GM23248 (cell line): ENCODE results near the gene INO80C. TPM values are rescaled to one million over a fixed set of nuclear protein-coding genes. Genes with fewer than 3 reads are reported as not detected.

Experiments used
- DNase-seq: peaks from one replicate; pipeline ENCODE4 v3.0.0-alpha.2; 2015
- H2AFZ ChIP-seq: fragments of 200-600 bp; sonication (generic); 2 replicates; pipeline ENCODE4 v1.6.1; 2016; ENCODE audit warnings: antibody characterized with exemption
- H3F3A ChIP-seq: fragments of 200-600 bp; sonication (generic); 2 replicates; pipeline ENCODE4 v1.6.1; 2016; ENCODE audit warnings: mild to moderate bottlenecking, antibody characterized with exemption, mixed run types; ENCODE audit not compliant: insufficient read depth
- H3K27ac ChIP-seq: fragments of 200-600 bp; sonication (generic); 2 replicates; pipeline ENCODE4 v1.5.1; 2016; ENCODE audit warnings: mild to moderate bottlenecking
- H3K27me3 ChIP-seq: fragments of 200-600 bp; sonication (generic); replicated peaks from 2 replicates; pipeline ENCODE4 v1.6.1; 2016; ENCODE audit warnings: mild to moderate bottlenecking; ENCODE audit not compliant: insufficient read depth
- H3K36me3 ChIP-seq: fragments of 200-600 bp; sonication (generic); 2 replicates; pipeline ENCODE4 v1.6.1; 2016; ENCODE audit warnings: low read depth, mild to moderate bottlenecking
- H3K4me1 ChIP-seq: fragments of 200-600 bp; sonication (generic); 2 replicates; pipeline ENCODE4 v1.6.1; 2016; ENCODE audit warnings: mild to moderate bottlenecking; ENCODE audit not compliant: insufficient read depth
- H3K4me2 ChIP-seq: fragments of 200-600 bp; sonication (generic); one replicate; pipeline ENCODE4 v1.6.1; 2016; ENCODE audit warnings: mild to moderate bottlenecking; ENCODE audit not compliant: unreplicated experiment
- H3K4me3 ChIP-seq: fragments of 200-600 bp; sonication (generic); 2 replicates; pipeline ENCODE4 v1.5.1; 2016; ENCODE audit warnings: mild to moderate bottlenecking
- H3K79me2 ChIP-seq: fragments of 200-600 bp; sonication (generic); 2 replicates; pipeline ENCODE4 v1.6.1; 2016; ENCODE audit warnings: mild to moderate bottlenecking; ENCODE audit not compliant: insufficient read depth
- H3K9ac ChIP-seq: fragments of 200-600 bp; sonication (generic); 2 replicates; pipeline ENCODE4 v1.6.1; 2016; ENCODE audit warnings: mild to moderate bottlenecking
- H3K9me2 ChIP-seq: fragments of 200-600 bp; sonication (generic); 2 replicates; pipeline ENCODE4 v1.6.1; 2016; ENCODE audit warnings: mixed run types, mild to moderate bottlenecking, moderate library complexity; ENCODE audit not compliant: insufficient read depth
- H3K9me3 ChIP-seq: fragments of 200-600 bp; sonication (generic); one replicate; pipeline ENCODE4 v1.6.1; 2017; ENCODE audit warnings: low read depth
- H4K20me1 ChIP-seq: fragments of 200-600 bp; sonication (generic); 2 replicates; pipeline ENCODE4 v1.6.0; 2016; ENCODE audit not compliant: insufficient read depth
- EZH2 ChIP-seq: fragments of 200-600 bp; sonication (generic); IDR thresholded peaks from 2 replicates; pipeline ENCODE4 v1.6.1; 2018; ENCODE audit warnings: antibody characterized with exemption, mild to moderate bottlenecking; ENCODE audit not compliant: insufficient read depth, poor library complexity, severe bottlenecking
- EZH2phosphoT487 ChIP-seq: fragments of 200-600 bp; sonication (generic); IDR thresholded peaks from 2 replicates; pipeline ENCODE4 v1.6.1; 2018; ENCODE audit warnings: antibody characterized with exemption, moderate library complexity, mild to moderate bottlenecking, low read depth; ENCODE audit not compliant: insufficient read depth
- WGBS, 2 experiments: methylation state at CpG; one replicate each; pipeline ENCODE4 v1.1.6; 2015 to 2017; ENCODE audit warnings: low lambda C conversion rate in 2 of 2, low coverage in 1 of 2; ENCODE audit errors: missing lambda C conversion rate in 2 of 2; 5-methylcytosine and 5-hydroxymethylcytosine counted together
- in situ Hi-C: fragments of 300-500 bp; cut with MboI; formaldehyde crosslinking; loops from 2 replicates; pipeline ENCODE4 v1.15.0; 2020
- polyA plus RNA-seq: library from polyadenylated mRNA; unstranded; fragments of >200 nt; fragmentation: Nextera tagmentation; extraction: Ambion mirVana; gene quantifications from 2 replicates; pipeline ENCODE4 v1.2.1, GENCODE V29; 2016
- total RNA-seq: library from RNA; depleted of rRNA; stranded (reverse); fragments of >200 nt; shearing (Covaris generic); gene quantifications from 2 replicates; pipeline ENCODE4 v1.2.3, GENCODE V29; 2014

Gene INO80C
- total and polyA plus RNA-seq, 2 experiments from 2014 or later = 0.97 to 9.4 TPM

GRCh38 chr18:35458677-35459441, 38.9 kb downstream of the INO80C start:
- Histone ChIP-seq H3K4me1 (peaks cover 18% of the 10 kb centered on the region), H3K9me2 (no peaks in the 10 kb centered on the region), H3F3A (no peaks in the 10 kb centered on the region), H4K20me1 (no peaks in the 10 kb centered on the region), H3K4me2 (no peak overlapping the region), H3K27me3 (no peaks in the 10 kb centered on the region), H3K9ac (no peak overlapping the region), H2AFZ (no peak overlapping the region), H3K27ac (no peak overlapping the region), H3K9me3 (no peaks in the 10 kb centered on the region), H3K4me3 (no peak overlapping the region), H3K36me3 (no peaks in the 10 kb centered on the region), H3K79me2 (no peaks in the 10 kb centered on the region)
- peak; percentile 52 for DNase-seq
- no peak for TF ChIP-seq EZH2
- no peak for TF ChIP-seq EZH2phosphoT487
- in situ Hi-C loops = no loop called here
- 71 to 74% methylated on average over 4 of the region's 4 CpGs for WGBS, 2 experiments

GRCh38 chr18:35458271-35458670, 39.5 kb downstream of the INO80C start:
- no peak overlapping the region for H3K4me2 ChIP-seq

GRCh38 chr18:35457140-35457704, 40.5 kb downstream of the INO80C start:
- DNase-seq = no peak
- H3K4me2 ChIP-seq = no peak overlapping the region
- peaks cover 18% of the 10 kb centered on the region for H3K4me1 ChIP-seq
- H3K9me2 ChIP-seq = no peaks in the 10 kb centered on the region
- H3K36me3 ChIP-seq = no peaks in the 10 kb centered on the region
- no peaks in the 10 kb centered on the region for H4K20me1 ChIP-seq
- H3K79me2 ChIP-seq = no peaks in the 10 kb centered on the region
- H3K9ac ChIP-seq = no peak overlapping the region
- WGBS, 2 experiments = 97 to 98% methylated on average over 3 of the region's 3 CpGs
- no peak overlapping the region for H3K27ac ChIP-seq
- no peaks in the 10 kb centered on the region for H3K9me3 ChIP-seq
- TF ChIP-seq EZH2phosphoT487 = no peak
- TF ChIP-seq EZH2 = no peak
- no peaks in the 10 kb centered on the region for H3F3A ChIP-seq
- H2AFZ ChIP-seq = no peak overlapping the region
- in situ Hi-C loops = no loop called here
- H3K27me3 ChIP-seq = no peaks in the 10 kb centered on the region
- no peak overlapping the region for H3K4me3 ChIP-seq

More at GRCh38 chr18:35458271-35458670, 39.5 kb downstream of the INO80C start:
- TF ChIP-seq EZH2phosphoT487 (no peak), EZH2 (no peak)
- H2AFZ ChIP-seq = no peak overlapping the region
- H3K9ac ChIP-seq = no peak overlapping the region
- no peaks in the 10 kb centered on the region for H3K9me3 ChIP-seq
- WGBS, 2 experiments = 100% methylated on average over 1 of the region's 1 CpG
- H3K9me2 ChIP-seq = no peaks in the 10 kb centered on the region
- H3K27ac ChIP-seq = no peak overlapping the region
- H3F3A ChIP-seq = no peaks in the 10 kb centered on the region
- H3K36me3 ChIP-seq = no peaks in the 10 kb centered on the region
- H4K20me1 ChIP-seq = no peaks in the 10 kb centered on the region
- no peak for DNase-seq
- no peak overlapping the region for H3K4me3 ChIP-seq
- in situ Hi-C loops = no loop called here
- H3K79me2 ChIP-seq = no peaks in the 10 kb centered on the region
- H3K27me3 ChIP-seq = no peaks in the 10 kb centered on the region
- peaks cover 18% of the 10 kb centered on the region for H3K4me1 ChIP-seq

GRCh38 chr18:35455926-35456763, 41.6 kb downstream of the INO80C start:
- Histone ChIP-seq H3K4me1 (peaks cover 18% of the 10 kb centered on the region), H3K4me2 (no peak overlapping the region), H3K9ac (no peak overlapping the region), H3K27me3 (no peaks in the 10 kb centered on the region), H3K27ac (no peak overlapping the region), H3K9me3 (no peaks in the 10 kb centered on the region), H2AFZ (no peak overlapping the region), H3K9me2 (no peaks in the 10 kb centered on the region), H3F3A (no peaks in the 10 kb centered on the region), H3K4me3 (no peak overlapping the region), H4K20me1 (no peaks in the 10 kb centered on the region), H3K36me3 (no peaks in the 10 kb centered on the region), H3K79me2 (no peaks in the 10 kb centered on the region)
- in situ Hi-C loops = no loop called here
- no peak for DNase-seq
- WGBS, 2 experiments = 75 to 83% methylated on average over 10 of the region's 10 CpGs
- TF ChIP-seq EZH2phosphoT487 (no peak), EZH2 (no peak)
